Uterus (tissue), 2 donors: Measurements from ENCODE around the gene TP53TG3B.
"Not testable (repeated sequence)": the region's sequence is repeated elsewhere in the genome, so short reads cannot be mapped to it uniquely, and the experiment has no call there.

Experiments used
- POLR2A ChIP-seq, 2 donors: fragments of 450-650 bp; IDR thresholded peaks; one replicate each; pipeline ENCODE4 v1.6.1; 2016; ENCODE audit warnings: antibody characterized with exemption in 2 of 2, mild to moderate bottlenecking in 1 of 2, moderate library complexity in 1 of 2
- TF ChIP-seq, protein P1 (sequence below), 4 experiments: fragments of 200-600 bp in 2 of 4; fragments of 450-650 bp in 2 of 4; sonication (generic) in 2 of 4; IDR thresholded peaks; one replicate each; pipeline ENCODE4 v1.5.1; 2016 to 2019; ENCODE audit warnings: antibody characterized with exemption in 4 of 4, mild to moderate bottlenecking in 2 of 4, moderate library complexity in 1 of 4

GRCh38 chr16:33337627-33338542, 22.8 kb upstream of the TP53TG3B start:
- TF ChIP-seq, protein P1, sequence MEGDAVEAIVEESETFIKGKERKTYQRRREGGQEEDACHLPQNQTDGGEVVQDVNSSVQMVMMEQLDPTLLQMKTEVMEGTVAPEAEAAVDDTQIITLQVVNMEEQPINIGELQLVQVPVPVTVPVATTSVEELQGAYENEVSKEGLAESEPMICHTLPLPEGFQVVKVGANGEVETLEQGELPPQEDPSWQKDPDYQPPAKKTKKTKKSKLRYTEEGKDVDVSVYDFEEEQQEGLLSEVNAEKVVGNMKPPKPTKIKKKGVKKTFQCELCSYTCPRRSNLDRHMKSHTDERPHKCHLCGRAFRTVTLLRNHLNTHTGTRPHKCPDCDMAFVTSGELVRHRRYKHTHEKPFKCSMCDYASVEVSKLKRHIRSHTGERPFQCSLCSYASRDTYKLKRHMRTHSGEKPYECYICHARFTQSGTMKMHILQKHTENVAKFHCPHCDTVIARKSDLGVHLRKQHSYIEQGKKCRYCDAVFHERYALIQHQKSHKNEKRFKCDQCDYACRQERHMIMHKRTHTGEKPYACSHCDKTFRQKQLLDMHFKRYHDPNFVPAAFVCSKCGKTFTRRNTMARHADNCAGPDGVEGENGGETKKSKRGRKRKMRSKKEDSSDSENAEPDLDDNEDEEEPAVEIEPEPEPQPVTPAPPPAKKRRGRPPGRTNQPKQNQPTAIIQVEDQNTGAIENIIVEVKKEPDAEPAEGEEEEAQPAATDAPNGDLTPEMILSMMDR (IDR thresholded peaks at IDR 0.05) = not testable (repeated sequence)
- TF ChIP-seq POLR2A (IDR thresholded peaks at IDR 0.05) = not testable (repeated sequence)
